HCT116 (cell line): Measurements from ENCODE around the gene ZNRF3.

Experiments
- CBX3 ChIP-seq: IDR thresholded peaks from 2 replicates; pipeline ENCODE4 v1.6.1; 2012; ENCODE audit warnings: low read depth
- CTCF ChIP-seq, 3 experiments: fragments of 200-600 bp in 1 of 3; sonication (generic) in 1 of 3; IDR thresholded peaks in 2 of 3; conservative IDR thresholded peaks in 1 of 3; 2 replicates each; pipeline ENCODE4 v1.5.1; 2012 to 2017; ENCODE audit warnings: low read depth in 2 of 3, low read length in 2 of 3, antibody characterized with exemption in 1 of 3, borderline replicate concordance in 1 of 3, control low read depth in 1 of 3, mild to moderate bottlenecking in 1 of 3, mixed read lengths in 1 of 3, mixed run types in 1 of 3, moderate library complexity in 1 of 3; ENCODE audit not compliant: insufficient read depth in 1 of 3
- EZH2 ChIP-seq: fragments of 200-600 bp; sonication (generic); IDR thresholded peaks from 2 replicates; pipeline ENCODE4 v1.6.1; 2017; ENCODE audit warnings: antibody characterized with exemption, mixed run types
- SP1 ChIP-seq: IDR thresholded peaks from 2 replicates; pipeline ENCODE4 v1.6.1; 2012; ENCODE audit warnings: low read depth

DNA sequence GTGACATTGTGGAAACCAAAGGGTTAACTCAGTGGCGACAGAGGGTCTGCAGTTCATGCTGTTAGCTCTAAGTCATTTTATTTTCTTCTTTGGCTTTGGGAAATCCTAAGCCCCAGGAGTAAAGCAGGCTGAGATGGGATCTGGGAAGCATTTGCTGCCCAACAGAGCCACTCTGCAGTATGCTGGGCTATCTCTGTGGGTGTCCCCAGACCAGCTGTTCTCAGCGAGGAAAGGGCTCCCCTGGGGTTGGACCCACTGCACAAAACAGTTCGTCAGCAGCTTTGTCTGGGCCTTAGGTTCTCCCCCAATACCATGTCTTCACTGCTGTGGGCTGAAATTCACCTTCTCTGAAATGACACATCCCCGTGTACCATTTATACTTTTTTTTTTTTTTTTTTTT lies 223.5 kb downstream of the ZNRF3 start:
- TF ChIP-seq CBX3 = no peak
- no peak for TF ChIP-seq SP1
- no peak for TF ChIP-seq CTCF (IDR thresholded peaks at IDR 0.05 in 2 of 3, conservative IDR thresholded peaks at IDR 0.05 in 1 of 3; ENCODE audit: borderline replicate concordance in 1 of 3, insufficient read depth in 1 of 3, low read depth in 2 of 3, low read length in 2 of 3)
- no peak for TF ChIP-seq EZH2
